ENCODE results near the gene ZNF81. TPM values are rescaled to one million over a fixed set of nuclear protein-coding genes. Genes with fewer than 3 reads are reported as not detected.

ZNF81 gene
- 2.3 and 5.6 TPM in 2 replicates for total RNA-seq (ENCODE audit: low replicate concordance)

GRCh38 chrX:47836164-47837072 lies at the start of gene ZNF81:
Gene ZNF81 (plus strand): TSS chrX:47836902. CDS start chrX:47846268, 9,366 bp downstream.

Other genes with a start within 250 kb of the ZNF81 start
- 0.08 and 0.59 TPM in 2 replicates for gene SYN1, start 217.0 kb upstream of the ZNF81 start, total RNA-seq (ENCODE audit: low replicate concordance)
- gene CFP, start 207.0 kb upstream of the ZNF81 start, total RNA-seq (ENCODE audit: low replicate concordance): 0.12 and 0.15 TPM in 2 replicates
- 11.5 and 13.9 TPM in 2 replicates for gene ELK1, start 186.3 kb upstream of the ZNF81 start, total RNA-seq (ENCODE audit: low replicate concordance)
- gene UXT, start 177.7 kb upstream of the ZNF81 start, total RNA-seq (ENCODE audit: low replicate concordance): 111 and 172 TPM in 2 replicates
- 2.0 and 2.6 TPM in 2 replicates for gene ZNF182, start 167.1 kb downstream of the ZNF81 start, total RNA-seq (ENCODE audit: low replicate concordance)
- gene SPACA5, start 170.1 kb downstream of the ZNF81 start, total RNA-seq (ENCODE audit: low replicate concordance): not detected in 2 replicates
- gene ZNF630, start 234.7 kb downstream of the ZNF81 start, total RNA-seq (ENCODE audit: low replicate concordance): 0.45 and 1.5 TPM in 2 replicates

Data from smooth muscle cell of the coronary artery (primary cell).